Natural killer cell treated with Interleukin-12 subunit alpha and Interleukin-12 subunit beta and Interleukin-15 and Interleukin-18, amount 100 ng/mL, for 72 hours (primary cell): ENCODE measurements around the gene ACAN. TPM values are rescaled to one million over a fixed set of nuclear protein-coding genes. Genes with fewer than 3 reads are reported as not detected.
A peak's percentile ranks its signal among the peaks of the same experiment; 100 is the strongest.

Source experiments
- ATAC-seq, 2 donors: fragments of 150-1000 bp; cut with Tn5 transposase in 1 of 2; sonication (Bioruptor Pico), chemical (Tn5 transposase) in 1 of 2; 2 replicates each; pipeline ENCODE4 v1.10.0; 2021
- DNase-seq: peaks from one replicate; pipeline ENCODE4 v3.0.0; 2022; ENCODE audit warnings: low spot score
- H3K27ac Mint-ChIP-seq, 2 donors: 1 replicate in 1 of 2; 2 replicates in 1 of 2; pipeline ENCODE4 v1.8.0; 2022; ENCODE audit warnings: mixed read lengths in 2 of 2, mild to moderate bottlenecking in 1 of 2, moderate library complexity in 1 of 2
- H3K27me3 Mint-ChIP-seq, 2 donors: 1 replicate in 1 of 2; 2 replicates in 1 of 2; pipeline ENCODE4 v1.8.0; 2022; ENCODE audit warnings: mixed read lengths in 2 of 2
- H3K36me3 Mint-ChIP-seq: one replicate; pipeline ENCODE4 v1.8.0; 2022; ENCODE audit warnings: mixed read lengths
- H3K4me1 Mint-ChIP-seq, 2 donors: 1 replicate in 1 of 2; 2 replicates in 1 of 2; pipeline ENCODE4 v1.8.0; 2022; ENCODE audit warnings: low read depth in 2 of 2, mixed read lengths in 2 of 2, mild to moderate bottlenecking in 1 of 2
- H3K4me3 Mint-ChIP-seq: one replicate; pipeline ENCODE4 v1.8.0; 2022; ENCODE audit warnings: mixed read lengths
- H3K9me3 Mint-ChIP-seq: 2 replicates; pipeline ENCODE4 v1.8.0; 2022; ENCODE audit warnings: mixed read lengths
- total RNA-seq, 2 donors: library from RNA; stranded (reverse); gene quantifications; one replicate each; pipeline ENCODE4 v1.2.3, GENCODE V29; 2022

The ACAN gene
- under 1 TPM in 1 of 2 donors, not detected in 1; 0.05 TPM for total RNA-seq

DNA sequence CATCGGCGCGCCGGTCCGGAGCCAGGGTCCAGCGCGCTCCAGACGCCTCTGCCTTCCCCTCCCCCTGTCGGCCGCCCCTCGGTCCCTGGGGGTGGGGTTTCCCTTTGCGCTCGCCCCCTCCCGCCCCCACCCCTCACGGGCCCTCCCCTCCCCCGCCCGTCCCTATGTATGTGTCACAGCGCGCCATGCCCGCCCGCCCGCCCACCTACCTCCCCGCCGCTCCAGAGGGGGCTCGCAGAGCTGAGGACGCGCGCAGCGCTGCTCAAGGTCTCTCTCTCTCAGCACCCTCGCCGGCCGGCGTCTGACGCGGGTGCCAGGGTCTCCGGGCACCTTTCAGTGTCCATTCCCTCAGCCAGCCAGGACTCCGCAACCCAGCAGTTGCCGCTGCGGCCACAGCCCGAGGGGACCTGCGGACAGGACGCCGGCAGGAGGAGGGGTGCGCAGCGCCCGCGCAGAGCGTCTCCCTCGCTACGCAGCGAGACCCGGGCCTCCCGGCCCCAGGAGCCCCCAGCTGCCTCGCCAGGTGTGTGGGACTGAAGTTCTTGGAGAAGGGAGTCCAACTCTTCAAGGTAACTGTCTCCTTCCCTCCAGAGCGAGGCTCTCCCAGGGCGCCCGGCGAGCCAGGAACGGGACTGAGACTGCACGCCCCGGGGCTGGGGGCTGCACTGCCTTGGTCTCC, at the start of gene ACAN:
ACAN (plus strand) TSS at position 196 of the 679 bp plus-strand sequence. CDS start 32,771 bp downstream, outside the sequence.
- peaks cover 46 to 60% of the 10 kb centered on the region in 2 donors for H3K27me3 Mint-ChIP-seq
- no peaks in the 10 kb centered on the region for H3K36me3 Mint-ChIP-seq
- H3K4me3 Mint-ChIP-seq, result no peak within 1 kb of the TSS
- H3K27ac Mint-ChIP-seq, result no peak within 1 kb of the TSS
- ATAC-seq (no peak), DNase-seq (no peak)
- no peaks in the 10 kb centered on the region for H3K9me3 Mint-ChIP-seq
- H3K4me1 Mint-ChIP-seq, result peaks cover 0 to 6% of the 10 kb centered on the region in 2 donors

DNA sequence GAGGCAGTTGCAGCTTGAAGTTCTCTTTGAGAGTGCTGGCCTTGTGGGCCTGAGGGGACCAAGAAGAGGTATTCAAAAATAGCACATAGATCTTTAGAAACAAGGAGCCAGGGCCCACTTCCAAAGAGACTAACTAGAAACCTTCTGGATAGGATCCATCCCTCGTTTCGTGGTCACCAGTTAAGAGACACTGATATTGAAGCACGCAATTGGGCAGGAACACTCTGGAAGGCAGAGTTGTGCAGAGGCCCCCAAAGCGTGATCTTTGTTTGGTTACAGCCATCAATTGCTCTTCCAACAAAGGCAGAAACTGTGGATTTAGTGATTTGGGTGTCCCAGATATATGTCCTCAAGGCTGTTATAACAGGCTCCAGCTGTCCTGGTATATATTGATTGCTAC, 46.7 kb upstream of the ACAN start:
- Mint-ChIP-seq H3K36me3 (no peaks in the 10 kb centered on the region), H3K4me1 (no peaks in the 10 kb centered on the region), H3K4me3 (no peak overlapping the region), H3K27me3 (peaks cover 37 to 43% of the 10 kb centered on the region in 2 donors), H3K27ac (no peak overlapping the region), H3K9me3 (no peaks in the 10 kb centered on the region)
- no peak for ATAC-seq
- no peak for DNase-seq

- no peaks in the 10 kb centered on the region for H3K36me3 Mint-ChIP-seq
- ATAC-seq (no peak), DNase-seq (no peak)
- H3K4me1 Mint-ChIP-seq, result no peaks in the 10 kb centered on the region
- H3K27me3 Mint-ChIP-seq, result peaks cover 34 to 39% of the 10 kb centered on the region in 2 donors
- H3K27ac Mint-ChIP-seq, result no peak overlapping the region
- no peaks in the 10 kb centered on the region for H3K9me3 Mint-ChIP-seq
- H3K4me3 Mint-ChIP-seq, result no peak overlapping the region
Measured at GRCh38 chr15:88756921-88757320, 46.3 kb upstream of the ACAN start.

GRCh38 chr15:88759872-88760271, 43.4 kb upstream of the ACAN start:
- no peak for ATAC-seq
- Mint-ChIP-seq H3K36me3 (no peaks in the 10 kb centered on the region), H3K27ac (no peak overlapping the region), H3K4me3 (no peak overlapping the region), H3K9me3 (no peaks in the 10 kb centered on the region), H3K4me1 (no peaks in the 10 kb centered on the region), H3K27me3 (peaks cover 19 to 22% of the 10 kb centered on the region in 2 donors)
- no peak for DNase-seq

GRCh38 chr15:88764448-88764847, 38.8 kb upstream of the ACAN start:
- no peak for DNase-seq
- Mint-ChIP-seq H3K27me3 (peaks cover 12 to 14% of the 10 kb centered on the region in 2 donors), H3K4me3 (no peak overlapping the region)

GRCh38 chr15:88765212-88765611, 38.0 kb upstream of the ACAN start:
- H3K4me1 Mint-ChIP-seq, result no peaks in the 10 kb centered on the region
- DNase-seq, result no peak
- H3K9me3 Mint-ChIP-seq, result no peaks in the 10 kb centered on the region
- H3K27ac Mint-ChIP-seq, result no peak overlapping the region
- ATAC-seq, result no peak
- no peak overlapping the region for H3K4me3 Mint-ChIP-seq
- peaks cover 2% of the 10 kb centered on the region for H3K36me3 Mint-ChIP-seq
- peaks cover 17 to 19% of the 10 kb centered on the region in 2 donors for H3K27me3 Mint-ChIP-seq

More at GRCh38 chr15:88764448-88764847, 38.8 kb upstream of the ACAN start:
- Mint-ChIP-seq H3K27ac (no peak overlapping the region), H3K4me1 (no peaks in the 10 kb centered on the region), H3K9me3 (no peaks in the 10 kb centered on the region), H3K36me3 (no peaks in the 10 kb centered on the region)
- ATAC-seq, result no peak

DNA sequence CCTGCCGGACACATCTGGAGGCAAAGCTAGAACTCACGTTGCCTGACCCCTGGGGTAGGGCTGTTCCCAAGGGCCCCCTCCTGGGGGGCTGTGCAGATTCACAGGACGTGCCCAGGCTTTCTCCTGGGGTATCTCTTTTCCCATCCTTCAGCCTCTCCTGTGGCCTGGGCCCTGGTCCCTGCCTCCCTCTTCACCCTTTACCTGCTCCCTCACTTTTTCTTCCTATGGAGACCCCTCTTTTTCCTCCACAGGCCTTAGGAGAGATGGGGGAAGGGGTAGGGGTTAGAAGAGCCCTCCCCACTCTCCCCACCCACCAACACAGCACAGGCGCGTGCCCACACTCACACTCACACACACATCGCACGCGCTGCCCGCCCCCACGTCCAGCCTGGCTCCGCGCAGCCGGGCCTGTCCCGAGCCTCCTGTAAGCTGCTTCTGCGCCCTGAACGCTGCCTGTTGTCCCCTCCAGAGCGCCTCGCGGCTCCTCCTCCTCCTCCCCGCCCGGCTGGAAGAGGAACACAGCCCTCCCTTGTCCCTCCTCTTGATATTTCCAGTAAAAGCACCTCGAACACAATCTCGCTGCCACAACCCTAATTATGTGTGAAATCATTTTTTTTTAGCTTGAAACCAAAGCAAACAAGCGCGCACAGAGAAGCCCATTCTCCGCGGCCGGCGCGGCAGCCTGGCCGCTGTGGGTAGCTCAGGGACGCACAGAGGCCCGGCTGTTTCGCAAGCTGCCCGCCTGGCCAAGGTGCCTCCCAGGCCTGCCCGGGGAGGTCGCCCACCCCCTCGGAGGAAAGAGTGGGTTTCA, 33.9 kb upstream of the ACAN start:
- DNase-seq (no peak), ATAC-seq (no peak)
- peaks cover 33 to 42% of the 10 kb centered on the region in 2 donors for H3K27me3 Mint-ChIP-seq
- peaks cover 10% of the 10 kb centered on the region for H3K36me3 Mint-ChIP-seq
- no peak overlapping the region for H3K4me3 Mint-ChIP-seq
- no peaks in the 10 kb centered on the region for H3K4me1 Mint-ChIP-seq
- H3K9me3 Mint-ChIP-seq, result no peaks in the 10 kb centered on the region
- H3K27ac Mint-ChIP-seq, result no peak overlapping the region

- Mint-ChIP-seq H3K9me3 (peaks cover 2% of the 10 kb centered on the region), H3K27me3 (peaks cover 23 to 42% of the 10 kb centered on the region in 2 donors)
Measured at GRCh38 chr15:88775776-88776175, 27.5 kb upstream of the ACAN start.

GRCh38 chr15:88776646-88777045, 26.6 kb upstream of the ACAN start:
- no peaks in the 10 kb centered on the region for H3K4me1 Mint-ChIP-seq
- DNase-seq (no peak), ATAC-seq (no peak)
- H3K27ac Mint-ChIP-seq, result no peak overlapping the region
- H3K36me3 Mint-ChIP-seq, result no peaks in the 10 kb centered on the region
- H3K27me3 Mint-ChIP-seq, result peaks cover 17 to 42% of the 10 kb centered on the region in 2 donors
- H3K4me3 Mint-ChIP-seq, result no peak overlapping the region
- H3K9me3 Mint-ChIP-seq, result peaks cover 2% of the 10 kb centered on the region

More at GRCh38 chr15:88775776-88776175, 27.5 kb upstream of the ACAN start:
- ATAC-seq (no peak), DNase-seq (no peak)
- Mint-ChIP-seq H3K36me3 (peaks cover 2% of the 10 kb centered on the region), H3K4me3 (no peak overlapping the region), H3K4me1 (no peaks in the 10 kb centered on the region), H3K27ac (no peak overlapping the region)

DNA sequence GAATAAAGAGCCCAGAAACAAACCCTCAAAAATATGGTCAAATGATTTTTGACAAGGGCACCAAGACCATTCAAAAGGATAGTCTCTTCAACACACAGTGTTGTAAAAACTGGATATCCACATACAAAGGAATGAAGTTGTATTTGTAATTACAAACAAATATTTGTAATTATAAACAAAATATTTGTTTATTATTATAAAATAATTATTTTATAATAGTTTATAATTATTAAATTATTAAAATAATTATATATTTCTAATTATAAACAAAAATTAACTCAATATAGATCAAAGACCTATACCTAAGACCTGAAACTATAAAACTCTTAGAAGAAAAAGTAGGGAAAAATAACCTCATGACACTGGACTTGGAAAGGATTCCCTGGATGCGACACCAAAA, 23.3 kb upstream of the ACAN start:
- H3K36me3 Mint-ChIP-seq, result no peaks in the 10 kb centered on the region
- peaks cover 15 to 44% of the 10 kb centered on the region in 2 donors for H3K27me3 Mint-ChIP-seq
- ATAC-seq (no peak), DNase-seq (no peak)
- H3K9me3 Mint-ChIP-seq, result peaks cover 2% of the 10 kb centered on the region
- no peak overlapping the region for H3K27ac Mint-ChIP-seq
- no peak overlapping the region for H3K4me3 Mint-ChIP-seq
- no peaks in the 10 kb centered on the region for H3K4me1 Mint-ChIP-seq

GRCh38 chr15:88782465-88782864, 20.8 kb upstream of the ACAN start:
- Mint-ChIP-seq H3K27ac (no peak overlapping the region), H3K4me3 (no peak overlapping the region), H3K9me3 (no peaks in the 10 kb centered on the region), H3K4me1 (no peaks in the 10 kb centered on the region), H3K27me3 (peaks cover 24 to 44% of the 10 kb centered on the region in 2 donors), H3K36me3 (no peaks in the 10 kb centered on the region)
- no peak for ATAC-seq
- no peak for DNase-seq

DNA sequence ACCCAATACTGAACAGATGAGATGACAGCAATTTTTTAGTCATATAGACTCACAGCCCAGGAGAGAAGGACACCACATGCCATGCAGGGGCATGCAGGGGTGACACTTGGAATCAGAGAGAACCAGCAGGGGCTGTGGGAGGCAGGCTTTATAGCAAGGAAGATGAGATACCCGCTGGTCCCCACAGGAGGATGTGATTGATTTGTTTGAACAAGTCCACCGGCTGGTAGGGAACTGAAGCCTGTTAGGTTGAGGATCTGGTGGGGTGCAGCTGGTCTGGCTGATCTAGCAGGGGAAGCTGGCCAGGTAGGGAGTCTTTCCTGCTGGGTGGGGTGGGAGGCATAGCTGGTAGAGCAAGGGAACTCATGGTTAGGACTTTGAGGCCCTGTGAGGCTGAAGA, 18.0 kb upstream of the ACAN start:
- no peak overlapping the region for H3K4me3 Mint-ChIP-seq
- ATAC-seq, result no peak
- no peaks in the 10 kb centered on the region for H3K9me3 Mint-ChIP-seq
- DNase-seq, result no peak
- H3K4me1 Mint-ChIP-seq, result no peaks in the 10 kb centered on the region
- H3K36me3 Mint-ChIP-seq, result no peaks in the 10 kb centered on the region
- no peak overlapping the region for H3K27ac Mint-ChIP-seq
- peaks cover 24 to 30% of the 10 kb centered on the region in 2 donors for H3K27me3 Mint-ChIP-seq

DNA sequence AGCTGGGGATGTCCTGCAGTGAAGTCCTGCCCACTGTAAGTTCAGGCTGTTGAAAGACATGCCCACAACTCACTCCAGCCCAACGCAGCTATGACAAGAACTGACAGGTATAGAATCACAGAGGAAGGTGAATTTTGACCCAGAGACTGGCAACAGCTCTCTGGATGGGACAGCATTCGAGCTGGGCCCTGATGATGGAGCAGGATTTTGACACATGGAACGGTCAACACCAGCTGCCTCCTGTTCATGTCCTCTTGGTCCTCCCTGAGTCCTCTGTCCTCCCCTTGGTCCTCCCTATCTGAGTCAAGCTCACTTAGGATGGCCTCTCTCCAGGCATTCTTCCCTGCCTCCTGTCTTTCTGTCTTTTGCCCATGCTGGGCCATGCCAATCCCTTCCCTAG, 15.2 kb upstream of the ACAN start:
- Mint-ChIP-seq H3K4me3 (no peak overlapping the region), H3K27me3 (peaks cover 30 to 32% of the 10 kb centered on the region in 2 donors), H3K27ac (no peak overlapping the region), H3K36me3 (no peaks in the 10 kb centered on the region), H3K9me3 (no peaks in the 10 kb centered on the region), H3K4me1 (no peaks in the 10 kb centered on the region)
- no peak for DNase-seq
- ATAC-seq, result peak in 1 of 2 donors; percentile 47

GRCh38 chr15:88788816-88789215, 14.4 kb upstream of the ACAN start:
- Mint-ChIP-seq H3K27ac (no peak overlapping the region), H3K27me3 (peaks cover 35 to 38% of the 10 kb centered on the region in 2 donors), H3K9me3 (no peaks in the 10 kb centered on the region), H3K36me3 (no peaks in the 10 kb centered on the region), H3K4me3 (no peak overlapping the region), H3K4me1 (no peaks in the 10 kb centered on the region)
- ATAC-seq (no peak), DNase-seq (no peak)
